T-helper 22 cell (primary cell): ENCODE data around the gene ZRANB1.

Experiments
- DNase-seq: peaks from one replicate; pipeline ENCODE4 v3.0.0-alpha.2; 2020; ENCODE audit warnings: low read depth

The ZRANB1 gene

DNA sequence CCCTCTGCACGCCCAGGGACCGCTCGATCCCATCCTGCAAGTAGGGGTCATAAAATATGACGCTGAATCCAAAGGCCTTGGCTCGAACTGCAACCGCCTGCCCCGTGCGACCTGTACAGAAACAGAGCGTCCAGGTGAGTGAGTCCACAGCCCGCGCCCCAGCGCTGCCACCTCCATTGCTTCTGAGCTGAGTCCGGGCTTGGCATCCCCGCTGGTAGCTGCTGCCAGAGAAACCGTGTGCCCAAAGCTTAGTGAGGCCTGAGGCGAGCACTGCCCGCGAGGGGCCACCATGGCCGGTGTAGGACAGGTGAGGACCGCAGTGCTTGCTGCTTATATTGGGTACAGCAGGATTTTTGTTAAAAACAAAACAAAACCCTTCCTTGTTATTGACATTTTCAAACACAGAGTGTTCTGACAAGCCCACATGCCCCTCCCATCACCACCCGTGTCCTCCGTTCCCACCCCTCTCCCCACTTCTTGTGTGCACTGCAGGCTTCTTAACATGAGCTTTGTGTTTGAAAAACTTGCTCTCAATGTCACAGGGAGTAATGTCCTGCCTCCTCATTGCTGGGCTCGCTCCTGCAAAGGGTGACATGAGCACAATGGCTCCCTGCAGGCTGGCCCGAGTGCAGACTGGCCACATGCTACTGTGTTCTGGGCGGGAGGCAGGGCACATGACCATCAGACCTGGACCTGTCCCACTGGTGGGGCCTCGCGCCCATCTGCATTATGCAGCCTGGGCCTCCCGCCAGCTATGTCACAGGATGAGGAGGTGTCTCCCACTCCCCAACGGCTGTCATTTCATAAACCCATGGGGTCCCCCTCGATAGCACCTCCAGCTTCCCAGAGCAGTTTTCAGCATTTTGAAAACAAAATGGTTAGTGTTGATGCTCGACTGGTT lies 52.9 kb downstream of the ZRANB1 start:
- no peak for DNase-seq

GRCh38 chr10:124995605-124996004 lies 53.7 kb downstream of the ZRANB1 start:
- DNase-seq, result no peak

DNA sequence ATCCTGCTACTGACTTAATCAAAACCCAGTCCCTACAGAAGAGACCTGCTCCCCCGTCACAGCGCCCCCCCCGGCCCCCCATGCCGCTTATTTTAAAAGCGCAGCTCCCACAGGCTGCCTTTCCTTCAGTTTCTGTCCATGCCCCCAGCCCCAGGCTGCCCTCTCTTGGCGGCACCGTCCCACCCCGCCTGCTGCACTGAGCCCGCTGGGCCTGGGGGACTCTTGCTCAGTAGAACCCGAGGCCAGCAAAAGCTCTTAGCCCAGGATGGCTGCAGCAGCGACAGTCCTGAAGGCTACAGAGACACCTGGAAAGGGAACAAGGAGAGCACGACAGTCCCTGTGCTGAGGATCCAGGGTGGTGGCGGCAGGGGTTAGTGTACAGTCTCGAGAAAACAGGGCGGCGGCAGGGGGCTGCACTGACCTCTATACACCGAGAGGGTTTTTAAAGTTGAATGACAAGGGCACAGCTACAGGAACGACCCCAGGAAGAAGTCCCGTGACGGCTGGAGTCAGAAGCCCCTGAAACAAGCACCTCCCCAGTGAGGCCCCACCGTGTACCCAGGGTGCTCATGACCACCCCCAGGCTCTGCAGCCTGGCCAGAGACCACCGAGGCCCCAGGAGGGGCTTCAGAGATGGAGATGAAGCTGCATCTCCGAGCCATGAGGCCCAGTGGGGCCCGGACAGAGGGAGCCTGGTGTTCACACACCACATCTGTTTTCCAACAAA lies 54.4 kb downstream of the ZRANB1 start:
- DNase-seq, result no peak

DNA sequence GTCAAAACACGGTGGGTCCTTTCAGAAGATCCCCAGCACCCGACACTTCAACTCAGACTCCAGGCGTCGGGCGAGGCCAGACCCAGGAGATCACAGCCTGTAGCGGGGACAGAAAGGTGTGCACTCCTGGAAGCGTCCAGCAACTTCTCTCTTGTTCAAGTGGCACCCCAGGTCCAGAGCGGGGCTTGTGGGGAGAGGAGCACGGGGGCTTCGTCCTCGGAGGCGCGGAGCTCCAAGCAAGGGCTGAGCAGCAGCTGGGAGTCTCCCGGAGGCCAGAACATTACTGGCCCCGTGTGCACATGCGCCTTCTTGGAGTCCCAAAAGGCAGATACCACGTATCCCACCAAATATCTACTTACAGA lies 54.9 kb downstream of the ZRANB1 start:
- DNase-seq, result no peak

GRCh38 chr10:124997306-124997705 lies 55.4 kb downstream of the ZRANB1 start:
- no peak for DNase-seq

GRCh38 chr10:124997771-124998623 lies 56.1 kb downstream of the ZRANB1 start:
- DNase-seq, result no peak

GRCh38 chr10:124998624-124999291 lies 56.8 kb downstream of the ZRANB1 start:
- no peak for DNase-seq

DNA sequence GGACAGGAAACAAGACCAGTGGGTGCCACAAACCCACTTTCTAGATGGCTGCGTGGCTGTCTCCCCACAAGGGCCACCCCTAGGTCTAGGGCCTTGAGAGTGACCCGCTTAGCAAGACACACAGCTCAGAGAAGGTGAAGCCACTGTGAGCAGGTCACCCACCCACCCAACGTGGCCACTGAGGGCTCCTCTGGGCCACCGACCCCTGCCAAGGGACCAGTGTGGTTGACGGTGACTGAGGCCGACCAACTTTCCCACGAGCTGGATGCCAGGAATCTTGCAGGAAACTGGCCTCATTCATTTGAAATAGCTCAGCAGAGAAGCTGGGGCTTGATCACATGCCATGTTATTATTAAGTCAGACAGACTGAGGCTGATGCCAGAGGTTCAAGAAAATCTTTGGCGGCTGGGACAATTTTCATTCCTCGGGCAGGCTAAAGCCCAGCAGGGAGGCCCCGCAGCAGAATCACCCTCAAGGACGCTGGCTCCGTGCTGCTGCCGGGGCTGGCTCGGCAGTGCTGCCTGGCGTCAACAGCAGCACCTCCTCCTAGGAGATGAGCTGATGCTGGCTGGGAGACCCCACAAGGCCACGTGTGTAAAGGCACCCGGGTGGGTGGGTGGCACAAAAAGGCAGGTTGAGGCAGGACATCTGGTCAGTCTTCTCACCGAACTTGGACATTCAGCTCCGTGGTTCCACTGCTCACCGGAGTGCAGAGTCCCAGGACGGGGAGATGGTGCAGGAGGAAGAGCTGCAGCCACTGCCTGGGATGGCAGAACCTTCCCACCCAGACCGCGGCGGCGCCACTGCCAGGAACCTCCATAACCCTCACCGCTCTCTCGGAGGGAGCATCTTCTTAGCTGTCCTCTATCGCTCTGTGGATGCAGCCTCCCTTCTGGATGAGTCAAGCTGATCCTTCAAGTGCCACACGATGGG lies 57.8 kb downstream of the ZRANB1 start:
- DNase-seq, result no peak

GRCh38 chr10:125000366-125001312 lies 58.7 kb downstream of the ZRANB1 start:
- DNase-seq, result no peak

- no peak for DNase-seq
These were observed 59.6 kb downstream of the ZRANB1 start for GRCh38 chr10:125001313-125002046.

- no peak for DNase-seq
These were observed 60.1 kb downstream of the ZRANB1 start for GRCh38 chr10:125002047-125002422.

- DNase-seq, result no peak
These were observed 60.7 kb downstream of the ZRANB1 start for GRCh38 chr10:125002423-125003145.

DNA sequence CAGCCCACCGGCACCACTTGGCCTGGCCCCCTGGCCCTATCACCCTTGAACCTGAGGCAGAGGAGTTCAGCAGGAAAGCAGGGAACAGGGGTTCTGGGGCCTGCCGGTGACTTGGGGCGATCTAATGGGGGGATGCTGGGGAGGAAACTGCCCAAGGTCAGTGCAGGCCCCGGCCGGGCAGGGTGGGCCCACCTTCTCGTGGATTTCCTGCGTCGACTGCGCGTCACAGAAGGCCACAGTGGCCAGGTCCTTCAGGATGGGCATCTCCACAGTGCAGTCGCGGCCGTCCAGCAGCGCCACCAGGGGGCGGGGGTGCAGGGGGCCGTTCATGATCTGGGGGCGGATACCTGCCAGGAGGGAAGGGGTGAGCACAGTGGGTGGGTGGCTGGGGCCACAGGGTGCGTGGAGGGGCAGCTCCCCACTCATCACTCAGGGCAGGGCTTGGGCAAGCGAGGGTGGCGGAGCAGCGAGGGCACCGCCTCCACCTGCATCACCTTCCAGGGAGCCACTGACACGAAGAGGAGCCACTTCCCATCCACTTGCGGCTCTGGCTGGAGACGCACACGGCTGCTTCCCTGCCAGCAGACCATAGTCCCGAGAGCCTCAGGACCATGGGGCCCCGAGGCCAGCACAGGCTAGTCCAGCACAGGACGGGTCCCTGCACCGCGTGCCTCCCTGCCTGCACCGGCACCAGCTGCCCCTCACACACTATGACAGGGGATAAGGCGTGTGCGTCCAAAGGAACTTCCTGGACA lies 61.4 kb downstream of the ZRANB1 start:
- DNase-seq, result no peak

DNA sequence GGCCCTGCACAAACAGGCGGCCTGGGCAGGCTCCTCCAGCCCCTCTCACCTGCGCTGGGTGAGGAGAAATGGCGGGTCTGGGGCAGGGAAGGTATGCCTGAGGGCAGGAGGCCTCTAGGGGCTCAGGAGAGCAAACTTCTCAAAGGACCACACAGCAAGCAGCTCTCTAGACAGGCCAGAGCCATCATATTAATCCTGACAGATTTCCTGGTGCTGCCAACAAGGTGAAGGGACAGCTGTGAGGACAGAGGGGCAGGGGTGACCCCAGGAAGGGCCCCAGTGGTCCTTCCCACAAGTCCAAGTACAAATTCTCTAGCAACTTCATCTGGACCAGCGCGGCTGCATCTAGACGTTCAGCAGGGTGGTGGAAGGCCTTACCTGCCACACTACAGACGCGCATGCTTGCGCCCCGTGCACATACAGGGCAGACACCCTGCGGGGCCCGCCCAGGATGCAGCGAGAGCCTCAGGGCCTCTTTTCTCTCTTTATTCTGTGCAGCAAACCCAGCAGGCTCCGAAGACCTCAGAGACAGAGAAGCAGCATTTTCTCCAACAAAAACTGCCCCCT lies 62.1 kb downstream of the ZRANB1 start:
- no peak for DNase-seq

- DNase-seq, result no peak
These were observed 62.8 kb downstream of the ZRANB1 start for GRCh38 chr10:125004571-125005311.
